B cell (primary cell): ENCODE results near the gene EPHB3. TPM values are rescaled to one million over a fixed set of nuclear protein-coding genes. Genes with fewer than 3 reads are reported as not detected.

Experiments used
- ATAC-seq: fragments of 200-7000 bp; cut with Tn5 transposase; one replicate; pipeline ENCODE4 v1.10.0; 2021; ENCODE audit warnings: low read depth, mild to moderate bottlenecking, moderate number of reproducible peaks, moderate library complexity
- CTCF ChIA-PET: fragments of 350-600 bp; sonication (Branson Sonifier 250); formaldehyde crosslinking; loops from one replicate; lab custom pipeline; 2021; ENCODE audit warnings: antibody characterized with exemption, inconsistent platforms; lab: Charles Lee
- POLR2A ChIA-PET: fragments of 350-600 bp; sonication (Branson Sonifier 250); formaldehyde crosslinking; loops from one replicate; lab custom pipeline; 2021; ENCODE audit warnings: antibody characterized with exemption; lab: Charles Lee
- DNase-seq: peaks from one replicate; pipeline ENCODE4 v3.0.0; 2013
- H2AFZ ChIP-seq: 2 replicates; pipeline ENCODE4 v1.6.1; 2012; ENCODE audit warnings: mild to moderate bottlenecking, low read depth, low read length; ENCODE audit not compliant: insufficient read depth, poor library complexity, severe bottlenecking
- H3K27ac ChIP-seq, 2 donors: 1 replicate in 1 of 2; 2 replicates in 1 of 2; pipeline ENCODE4 v1.5.1; 2012 to 2013; ENCODE audit warnings: low read length in 2 of 2, mild to moderate bottlenecking in 2 of 2, moderate library complexity in 1 of 2
- H3K27me3 ChIP-seq, 4 experiments: fragments of 200-600 bp in 1 of 4; sonication (generic) in 1 of 4; replicated peaks in 1 of 4; 1 replicate in 2 of 4; 2 replicates in 2 of 4; pipeline versions ENCODE4 v1.6.1 to v1.7.0; 2013 to 2016; ENCODE audit warnings: low read length in 3 of 4, mild to moderate bottlenecking in 2 of 4, mixed read lengths in 1 of 4, moderate library complexity in 1 of 4; ENCODE audit not compliant: insufficient read depth in 4 of 4, control insufficient read depth in 3 of 4; ENCODE audit errors: control extremely low read depth in 1 of 4
- H3K36me3 ChIP-seq, 2 experiments: replicated peaks in 1 of 2; 1 replicate in 1 of 2; 2 replicates in 1 of 2; pipeline versions ENCODE4 v1.6.1 to v1.7.1; 2013; ENCODE audit warnings: low read length in 1 of 2; ENCODE audit not compliant: insufficient read depth in 2 of 2, control insufficient read depth in 1 of 2; ENCODE audit errors: control extremely low read depth in 1 of 2, extremely low read depth in 1 of 2
- H3K4me1 ChIP-seq, 2 donors: fragments of 200-600 bp in 1 of 2; sonication (generic) in 1 of 2; 1 replicate in 1 of 2; 2 replicates in 1 of 2; pipeline versions ENCODE4 v1.5.1 to v1.6.1; 2013 to 2017; ENCODE audit warnings: low read length in 2 of 2; ENCODE audit not compliant: control insufficient read depth in 2 of 2, insufficient read depth in 2 of 2
- H3K4me2 ChIP-seq: replicated peaks from 2 replicates; pipeline ENCODE3; 2012; ENCODE audit warnings: mild to moderate bottlenecking, low read depth, low read length; ENCODE audit not compliant: poor library complexity, severe bottlenecking
- H3K4me3 ChIP-seq, 5 experiments: fragments of 200-600 bp in 1 of 5; sonication (generic) in 1 of 5; 1 replicate in 3 of 5; 2 replicates in 2 of 5; pipeline versions ENCODE4 v1.5.1 to v1.7.0; 2011 to 2016; ENCODE audit warnings: low read length in 4 of 5, mild to moderate bottlenecking in 4 of 5, low read depth in 2 of 5, control low read depth in 1 of 5, moderate library complexity in 1 of 5; ENCODE audit not compliant: insufficient read depth in 1 of 5; ENCODE audit errors: control extremely low read depth in 1 of 5, extremely low read depth in 1 of 5
- H3K79me2 ChIP-seq: fragments of 200-600 bp; sonication (generic); one replicate; pipeline ENCODE4 v1.6.0; 2016; ENCODE audit warnings: low read length; ENCODE audit not compliant: control insufficient read depth, insufficient read depth
- H3K9ac ChIP-seq: fragments of 200-600 bp; sonication (generic); 2 replicates; pipeline ENCODE4 v1.6.1; 2017; ENCODE audit warnings: mild to moderate bottlenecking, low read length, moderate library complexity
- H3K9me3 ChIP-seq, 3 donors: one replicate each; pipeline versions ENCODE4 v1.6.1 to v1.7.1; 2013; ENCODE audit warnings: low read length in 2 of 3; ENCODE audit not compliant: control insufficient read depth in 2 of 3, insufficient read depth in 1 of 3; ENCODE audit errors: control extremely low read depth in 1 of 3
- H4K20me1 ChIP-seq: 2 replicates; pipeline ENCODE4 v1.6.0; 2012; ENCODE audit warnings: mild to moderate bottlenecking, low read length; ENCODE audit not compliant: insufficient read depth, control insufficient read depth, poor library complexity, severe bottlenecking
- H3K27ac Mint-ChIP-seq: one replicate; pipeline ENCODE4 v1.8.0; 2021; ENCODE audit warnings: mixed read lengths
- H3K27me3 Mint-ChIP-seq: one replicate; pipeline ENCODE4 v1.8.0; 2021; ENCODE audit warnings: mixed read lengths
- H3K4me1 Mint-ChIP-seq: one replicate; pipeline ENCODE4 v1.8.0; 2021; ENCODE audit warnings: mixed read lengths
- H3K4me3 Mint-ChIP-seq: one replicate; pipeline ENCODE4 v1.8.0; 2021; ENCODE audit warnings: mixed read lengths
- H3K9me3 Mint-ChIP-seq: one replicate; pipeline ENCODE4 v1.8.0; 2022; ENCODE audit warnings: mixed read lengths; ENCODE audit not compliant: insufficient read depth
- EZH2 ChIP-seq: IDR thresholded peaks from 2 replicates; pipeline ENCODE4 v1.6.1; 2012; ENCODE audit warnings: borderline replicate concordance, low read depth, mild to moderate bottlenecking, moderate library complexity, low read length; ENCODE audit not compliant: insufficient read depth, poor library complexity, severe bottlenecking
- WGBS: methylation state at CpG from one replicate; pipeline ENCODE4 v1.1.5; 2013; ENCODE audit warnings: missing lambda C conversion rate; ENCODE audit not compliant: insufficient coverage; 5-methylcytosine and 5-hydroxymethylcytosine counted together
- intact Hi-C: fragments of 100-400 bp; cut with micrococcal nuclease; formaldehyde crosslinking; loops from one replicate; pipeline ENCODE4 v1.10.0; 2022
- polyA plus RNA-seq: library from polyadenylated mRNA; depleted of rRNA; stranded (reverse); fragments of >200 nt; gene quantifications from 2 replicates; pipeline ENCODE4 v1.2.3, GENCODE V29; 2012
- total RNA-seq, 2 donors: library from RNA; stranded (reverse); fragments of 120-200 nt in 1 of 2; gene quantifications; 1 replicate in 1 of 2; 2 replicates in 1 of 2; pipeline versions ENCODE4 v1.2.3 to v1.2.4, GENCODE V29; 2013 to 2022
- TF ChIP-seq, protein P1 (sequence below): fragments of 200-600 bp; IDR thresholded peaks from one replicate; pipeline ENCODE4 v1.8.0; 2022; ENCODE audit warnings: antibody characterized with exemption, mild to moderate bottlenecking

The EPHB3 gene
- total and polyA plus RNA-seq, 2 donors (not counting 1 experiment from before 2014, with no cell fraction given): 0.06 to 0.07 TPM

DNA sequence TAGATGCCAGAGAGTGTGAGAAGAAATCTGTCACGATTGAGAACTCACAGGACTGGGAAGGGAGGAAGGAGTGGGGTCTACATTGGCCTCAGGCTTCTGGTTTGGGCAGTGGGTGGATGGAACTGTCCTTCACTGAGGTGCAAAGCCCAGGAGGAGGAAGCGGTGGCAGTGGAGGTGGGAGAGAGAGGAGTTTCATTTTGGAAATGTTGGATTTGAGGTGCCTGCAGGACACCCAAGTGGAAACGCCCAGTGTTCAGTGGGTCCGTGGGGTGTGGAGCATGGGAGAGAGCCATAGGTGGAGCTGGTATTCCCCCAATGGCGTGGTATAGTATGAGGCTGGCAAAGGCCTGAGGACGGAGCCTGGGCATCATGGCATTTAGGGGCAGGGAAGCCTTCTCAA, 9.3 kb upstream of the EPHB3 start:
- Mint-ChIP-seq H3K9me3 (no peaks in the 10 kb centered on the region), H3K4me1 (no peaks in the 10 kb centered on the region)

DNA sequence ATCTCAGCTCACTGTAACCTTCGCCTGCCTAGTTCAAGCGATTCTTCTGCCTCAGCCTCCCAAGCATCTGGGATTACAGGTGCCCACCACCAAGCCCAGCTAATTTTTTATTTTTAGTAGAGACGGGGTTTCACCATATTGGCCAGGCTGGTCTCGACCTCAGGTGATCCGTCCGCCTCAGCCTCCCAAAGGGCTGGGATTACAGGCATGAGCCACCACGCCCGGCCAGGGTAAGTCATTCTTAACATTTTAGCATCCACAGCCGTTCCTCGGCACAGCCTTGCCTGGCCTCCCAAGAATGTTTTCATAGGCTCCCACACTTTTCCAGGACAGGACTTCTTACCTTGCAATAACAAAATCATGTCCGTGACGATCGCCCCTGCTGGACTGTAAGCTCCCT, 8.7 kb upstream of the EPHB3 start:
- Mint-ChIP-seq H3K4me1 (no peaks in the 10 kb centered on the region), H3K27ac (no peak overlapping the region), H3K27me3 (peaks cover 55% of the 10 kb centered on the region), H3K4me3 (no peak overlapping the region), H3K9me3 (no peaks in the 10 kb centered on the region)
- DNase-seq (no peak), ATAC-seq (no peak)
- Histone ChIP-seq H3K36me3 (no peaks in the 10 kb centered on the region), H4K20me1 (no peaks in the 10 kb centered on the region), H3K79me2 (no peaks in the 10 kb centered on the region), H3K27me3 (peaks cover 0 to 59% (median 20%) of the 10 kb centered on the region in 4 experiments), H3K27ac (no peak overlapping the region), H3K4me1 (no peaks in the 10 kb centered on the region), H3K9ac (no peak overlapping the region), H2AFZ (no peak overlapping the region), H3K9me3 (peaks cover 0 to 4% (median 0%) of the 10 kb centered on the region in 3 donors), H3K4me3 (no peak overlapping the region), H3K4me2 (no peak overlapping the region)
- POLR2A ChIA-PET: no interaction called here
- intact Hi-C loops: no loop called here
- CTCF ChIA-PET: interaction anchor here (1.5 kb wide), 1 partner anchor 8 kb away, joined by 10 read pairs; the partner anchor contains the start of gene EPHB3
- TF ChIP-seq, protein P1, sequence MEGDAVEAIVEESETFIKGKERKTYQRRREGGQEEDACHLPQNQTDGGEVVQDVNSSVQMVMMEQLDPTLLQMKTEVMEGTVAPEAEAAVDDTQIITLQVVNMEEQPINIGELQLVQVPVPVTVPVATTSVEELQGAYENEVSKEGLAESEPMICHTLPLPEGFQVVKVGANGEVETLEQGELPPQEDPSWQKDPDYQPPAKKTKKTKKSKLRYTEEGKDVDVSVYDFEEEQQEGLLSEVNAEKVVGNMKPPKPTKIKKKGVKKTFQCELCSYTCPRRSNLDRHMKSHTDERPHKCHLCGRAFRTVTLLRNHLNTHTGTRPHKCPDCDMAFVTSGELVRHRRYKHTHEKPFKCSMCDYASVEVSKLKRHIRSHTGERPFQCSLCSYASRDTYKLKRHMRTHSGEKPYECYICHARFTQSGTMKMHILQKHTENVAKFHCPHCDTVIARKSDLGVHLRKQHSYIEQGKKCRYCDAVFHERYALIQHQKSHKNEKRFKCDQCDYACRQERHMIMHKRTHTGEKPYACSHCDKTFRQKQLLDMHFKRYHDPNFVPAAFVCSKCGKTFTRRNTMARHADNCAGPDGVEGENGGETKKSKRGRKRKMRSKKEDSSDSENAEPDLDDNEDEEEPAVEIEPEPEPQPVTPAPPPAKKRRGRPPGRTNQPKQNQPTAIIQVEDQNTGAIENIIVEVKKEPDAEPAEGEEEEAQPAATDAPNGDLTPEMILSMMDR: no peak
- 95% methylated on average over 10 of the region's 13 CpGs for WGBS

More for the DNA sequence above, 9.3 kb upstream of the EPHB3 start:
- peaks cover 0 to 4% (median 0%) of the 10 kb centered on the region in 3 donors for H3K9me3 ChIP-seq
- ATAC-seq: no peak
- H3K36me3 ChIP-seq: no peaks in the 10 kb centered on the region
- ChIA-PET CTCF (interaction anchor here (0.9 to 1.5 kb wide), 2 partner anchors 9 to 11 kb away, joined by 5 to 10 read pairs; partner anchors contain the start of gene EPHB3), POLR2A (no interaction called here)
- intact Hi-C loops: no loop called here
- Mint-ChIP-seq H3K27ac (no peak overlapping the region), H3K27me3 (peaks cover 50% of the 10 kb centered on the region), H3K4me3 (no peak overlapping the region)
- no peak for DNase-seq
- H3K4me3 ChIP-seq: no peak overlapping the region
- H3K79me2 ChIP-seq: no peaks in the 10 kb centered on the region
- H4K20me1 ChIP-seq: no peaks in the 10 kb centered on the region
- WGBS: 91% methylated on average over 6 of the region's 6 CpGs
- no peak overlapping the region for H3K27ac ChIP-seq
- TF ChIP-seq, protein P1: no peak
- TF ChIP-seq EZH2: no peak
- no peaks in the 10 kb centered on the region for H3K4me1 ChIP-seq
- H3K9ac ChIP-seq: no peak overlapping the region
- peaks cover 0 to 55% (median 16%) of the 10 kb centered on the region in 4 experiments for H3K27me3 ChIP-seq
- H3K4me2 ChIP-seq: no peak overlapping the region
- H2AFZ ChIP-seq: no peak overlapping the region
